ENCODE measurements around the gene ARHGAP24.

The ARHGAP24 gene

DNA sequence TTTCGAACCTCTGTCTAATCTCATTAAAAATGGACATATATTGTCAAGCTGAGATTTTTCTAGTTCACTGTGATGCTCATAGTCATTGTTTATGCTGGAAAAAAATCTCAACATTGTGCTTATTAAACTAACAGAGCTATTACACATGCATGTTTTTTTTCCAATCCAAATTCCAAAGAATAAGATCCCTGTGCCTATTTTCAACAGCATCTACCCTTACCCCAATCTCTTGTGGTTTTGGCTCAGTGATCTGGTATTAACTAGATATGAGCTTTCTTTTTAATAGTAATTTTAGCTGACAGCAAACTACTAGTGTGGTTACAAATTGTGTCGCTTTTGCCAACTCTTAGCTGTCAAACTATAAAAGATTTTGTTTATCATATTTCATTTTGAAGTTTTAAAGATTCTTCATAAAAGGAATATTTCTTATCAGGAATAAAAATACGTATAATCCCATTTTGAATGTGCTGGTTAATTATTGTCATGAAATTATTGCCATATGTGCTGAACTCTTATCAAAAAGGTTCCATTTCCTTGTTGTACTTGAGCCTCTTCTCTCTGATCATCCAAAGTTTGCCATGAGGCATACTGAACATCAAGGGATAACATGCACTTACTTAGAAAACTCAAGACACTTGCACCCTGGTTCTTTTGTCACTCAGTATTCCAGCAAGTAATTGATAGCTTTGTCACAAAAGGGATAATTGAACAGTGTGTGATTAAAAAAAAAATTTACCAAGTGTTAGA lies 241.2 kb downstream of the ARHGAP24 start:
- TF ChIP-seq EP300 (IDR thresholded peaks at IDR 0.05; ENCODE audit: borderline replicate concordance) (no peak), FOXM1 (IDR thresholded peaks at IDR 0.05; ENCODE audit: borderline replicate concordance, low read depth) (no peak), EGR1 (IDR thresholded peaks at IDR 0.05) (no peak)

DNA sequence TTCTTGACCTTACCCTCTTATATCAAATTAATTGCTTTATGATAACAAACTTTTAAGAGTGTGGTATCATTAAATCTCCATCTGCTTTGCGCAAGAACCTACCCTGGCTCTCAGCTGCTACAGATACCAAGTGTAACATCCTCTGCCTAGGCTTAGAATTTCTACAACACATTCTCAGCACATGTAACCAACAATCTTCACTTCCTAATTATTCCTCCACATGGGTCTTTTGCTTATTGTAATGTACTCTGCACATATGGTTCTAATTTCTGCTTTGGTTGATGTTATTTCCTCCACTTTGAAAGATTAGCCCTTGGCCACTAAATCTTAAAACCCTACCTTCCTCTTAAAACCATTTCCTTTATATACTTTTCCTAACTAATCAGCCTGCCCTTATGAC lies 242.4 kb downstream of the ARHGAP24 start:
- TF ChIP-seq RAD21 (IDR thresholded peaks at IDR 0.05; ENCODE audit: low read depth) = no peak
- TF ChIP-seq, protein P1, sequence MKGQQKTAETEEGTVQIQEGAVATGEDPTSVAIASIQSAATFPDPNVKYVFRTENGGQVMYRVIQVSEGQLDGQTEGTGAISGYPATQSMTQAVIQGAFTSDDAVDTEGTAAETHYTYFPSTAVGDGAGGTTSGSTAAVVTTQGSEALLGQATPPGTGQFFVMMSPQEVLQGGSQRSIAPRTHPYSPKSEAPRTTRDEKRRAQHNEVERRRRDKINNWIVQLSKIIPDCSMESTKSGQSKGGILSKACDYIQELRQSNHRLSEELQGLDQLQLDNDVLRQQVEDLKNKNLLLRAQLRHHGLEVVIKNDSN (IDR thresholded peaks at IDR 0.05) = no peak
- TF ChIP-seq TEAD4 (IDR thresholded peaks at IDR 0.05) = no peak

DNA sequence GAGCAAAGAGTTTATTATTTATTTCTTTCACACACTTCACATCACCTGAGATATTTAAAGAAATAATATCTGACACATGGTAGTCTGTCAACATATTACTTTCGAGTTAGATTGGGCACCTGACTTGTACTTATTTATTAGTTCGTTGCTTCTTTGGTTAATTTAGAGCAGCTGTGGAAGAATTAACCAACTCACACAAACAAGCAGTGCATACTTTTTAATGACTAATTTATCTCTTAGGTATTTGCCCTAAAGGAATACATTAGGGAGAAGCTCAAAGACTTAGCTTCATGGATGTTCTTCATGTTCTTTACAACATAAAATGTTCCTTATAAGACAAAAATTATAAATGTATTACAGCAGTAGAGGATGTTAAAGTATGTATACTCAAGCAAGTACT lies 242.9 kb downstream of the ARHGAP24 start:
- TF ChIP-seq, protein P2, sequence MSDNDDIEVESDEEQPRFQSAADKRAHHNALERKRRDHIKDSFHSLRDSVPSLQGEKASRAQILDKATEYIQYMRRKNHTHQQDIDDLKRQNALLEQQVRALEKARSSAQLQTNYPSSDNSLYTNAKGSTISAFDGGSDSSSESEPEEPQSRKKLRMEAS (IDR thresholded peaks at IDR 0.05) = no peak
- TF ChIP-seq, protein P3, sequence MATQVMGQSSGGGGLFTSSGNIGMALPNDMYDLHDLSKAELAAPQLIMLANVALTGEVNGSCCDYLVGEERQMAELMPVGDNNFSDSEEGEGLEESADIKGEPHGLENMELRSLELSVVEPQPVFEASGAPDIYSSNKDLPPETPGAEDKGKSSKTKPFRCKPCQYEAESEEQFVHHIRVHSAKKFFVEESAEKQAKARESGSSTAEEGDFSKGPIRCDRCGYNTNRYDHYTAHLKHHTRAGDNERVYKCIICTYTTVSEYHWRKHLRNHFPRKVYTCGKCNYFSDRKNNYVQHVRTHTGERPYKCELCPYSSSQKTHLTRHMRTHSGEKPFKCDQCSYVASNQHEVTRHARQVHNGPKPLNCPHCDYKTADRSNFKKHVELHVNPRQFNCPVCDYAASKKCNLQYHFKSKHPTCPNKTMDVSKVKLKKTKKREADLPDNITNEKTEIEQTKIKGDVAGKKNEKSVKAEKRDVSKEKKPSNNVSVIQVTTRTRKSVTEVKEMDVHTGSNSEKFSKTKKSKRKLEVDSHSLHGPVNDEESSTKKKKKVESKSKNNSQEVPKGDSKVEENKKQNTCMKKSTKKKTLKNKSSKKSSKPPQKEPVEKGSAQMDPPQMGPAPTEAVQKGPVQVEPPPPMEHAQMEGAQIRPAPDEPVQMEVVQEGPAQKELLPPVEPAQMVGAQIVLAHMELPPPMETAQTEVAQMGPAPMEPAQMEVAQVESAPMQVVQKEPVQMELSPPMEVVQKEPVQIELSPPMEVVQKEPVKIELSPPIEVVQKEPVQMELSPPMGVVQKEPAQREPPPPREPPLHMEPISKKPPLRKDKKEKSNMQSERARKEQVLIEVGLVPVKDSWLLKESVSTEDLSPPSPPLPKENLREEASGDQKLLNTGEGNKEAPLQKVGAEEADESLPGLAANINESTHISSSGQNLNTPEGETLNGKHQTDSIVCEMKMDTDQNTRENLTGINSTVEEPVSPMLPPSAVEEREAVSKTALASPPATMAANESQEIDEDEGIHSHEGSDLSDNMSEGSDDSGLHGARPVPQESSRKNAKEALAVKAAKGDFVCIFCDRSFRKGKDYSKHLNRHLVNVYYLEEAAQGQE (IDR thresholded peaks at IDR 0.05; ENCODE audit: low read depth) = no peak
- TF ChIP-seq CREB1 (IDR thresholded peaks at IDR 0.05; ENCODE audit: low read depth) (no peak), CEBPB (IDR thresholded peaks at IDR 0.05) (no peak), YY1 (IDR thresholded peaks at IDR 0.05; ENCODE audit: low read depth) (no peak), TAF1 (IDR thresholded peaks at IDR 0.05; ENCODE audit: low read depth) (no peak), TCF12 (IDR thresholded peaks at IDR 0.05; ENCODE audit: low read depth) (no peak), EP300 (IDR thresholded peaks at IDR 0.05; ENCODE audit: borderline replicate concordance) (no peak), FOXM1 (IDR thresholded peaks at IDR 0.05; ENCODE audit: borderline replicate concordance, low read depth) (no peak), ZBTB7A (IDR thresholded peaks at IDR 0.05; ENCODE audit: low read depth) (no peak), TEAD4 (IDR thresholded peaks at IDR 0.05) (no peak), RAD21 (IDR thresholded peaks at IDR 0.05; ENCODE audit: low read depth) (no peak)

DNA sequence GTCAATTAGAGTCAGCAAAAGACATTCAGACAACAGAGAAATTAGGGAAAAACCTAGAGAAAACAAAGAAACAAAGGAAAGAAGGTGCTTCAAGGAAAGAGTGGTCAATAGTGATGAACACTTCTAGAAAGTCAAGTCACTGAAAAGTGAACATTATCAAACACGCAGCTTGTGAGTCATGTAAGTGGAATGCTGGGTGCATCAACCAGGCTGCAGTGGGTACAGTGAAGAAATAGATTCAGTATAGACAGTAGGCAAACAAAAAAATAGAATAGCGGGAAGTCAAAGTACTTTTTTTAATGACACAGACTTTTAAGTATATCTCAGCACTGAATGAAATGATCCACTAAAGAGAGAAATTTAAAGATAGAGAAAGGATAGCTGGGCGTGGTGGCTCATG lies 245.8 kb downstream of the ARHGAP24 start:
- TF ChIP-seq, protein P1 (IDR thresholded peaks at IDR 0.05) = no peak
- no peak for TF ChIP-seq FOXM1 (IDR thresholded peaks at IDR 0.05; ENCODE audit: borderline replicate concordance, low read depth)
- no peak for TF ChIP-seq CEBPB (IDR thresholded peaks at IDR 0.05)
- TF ChIP-seq NFIC (IDR thresholded peaks at IDR 0.05) = no peak
- TF ChIP-seq EP300 (IDR thresholded peaks at IDR 0.05; ENCODE audit: borderline replicate concordance) = no peak
- no peak for TF ChIP-seq ZBTB7A (IDR thresholded peaks at IDR 0.05; ENCODE audit: low read depth)
- no peak for TF ChIP-seq YY1 (IDR thresholded peaks at IDR 0.05; ENCODE audit: low read depth)
- no peak for TF ChIP-seq RAD21 (IDR thresholded peaks at IDR 0.05; ENCODE audit: low read depth)
- no peak for TF ChIP-seq CREB1 (IDR thresholded peaks at IDR 0.05; ENCODE audit: low read depth)
- no peak for TF ChIP-seq TCF12 (IDR thresholded peaks at IDR 0.05; ENCODE audit: low read depth)
- TF ChIP-seq, protein P2 (IDR thresholded peaks at IDR 0.05) = no peak
- no peak for TF ChIP-seq TAF1 (IDR thresholded peaks at IDR 0.05; ENCODE audit: low read depth)
- no peak for TF ChIP-seq TEAD4 (IDR thresholded peaks at IDR 0.05)
- TF ChIP-seq EGR1 (IDR thresholded peaks at IDR 0.05) = no peak
- TF ChIP-seq, protein P3 (IDR thresholded peaks at IDR 0.05; ENCODE audit: low read depth) = no peak

DNA sequence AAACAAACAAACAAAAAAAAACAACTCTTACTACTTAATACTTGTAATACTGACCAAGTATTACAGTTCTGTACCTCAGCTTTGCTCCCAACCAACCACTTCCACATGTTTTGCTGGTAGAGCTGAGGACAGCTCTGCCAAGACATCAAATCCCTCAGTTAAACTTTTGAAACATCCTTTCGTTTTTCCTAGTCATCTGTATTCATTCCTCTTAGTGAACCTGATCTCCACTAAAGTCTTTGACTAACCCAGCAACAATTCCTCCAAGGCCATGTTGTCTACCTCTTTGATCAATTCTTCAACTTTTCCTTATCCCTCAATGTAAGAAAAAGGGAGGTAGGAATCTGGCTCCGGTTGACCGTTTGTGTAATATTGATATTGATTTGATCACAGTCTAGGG lies 247.5 kb downstream of the ARHGAP24 start:
- TF ChIP-seq, protein P3 (IDR thresholded peaks at IDR 0.05; ENCODE audit: low read depth) = no peak
- no peak for TF ChIP-seq CREB1 (IDR thresholded peaks at IDR 0.05; ENCODE audit: low read depth)
- TF ChIP-seq, protein P2 (IDR thresholded peaks at IDR 0.05) = no peak
- no peak for TF ChIP-seq YY1 (IDR thresholded peaks at IDR 0.05; ENCODE audit: low read depth)
- TF ChIP-seq RAD21 (IDR thresholded peaks at IDR 0.05; ENCODE audit: low read depth) = no peak
- TF ChIP-seq, protein P1 (IDR thresholded peaks at IDR 0.05) = no peak
- no peak for TF ChIP-seq NFIC (IDR thresholded peaks at IDR 0.05)
- no peak for TF ChIP-seq TEAD4 (IDR thresholded peaks at IDR 0.05)
- no peak for TF ChIP-seq EP300 (IDR thresholded peaks at IDR 0.05; ENCODE audit: borderline replicate concordance)
- TF ChIP-seq EGR1 (IDR thresholded peaks at IDR 0.05) = no peak
- TF ChIP-seq CEBPB (IDR thresholded peaks at IDR 0.05) = no peak
- no peak for TF ChIP-seq FOXM1 (IDR thresholded peaks at IDR 0.05; ENCODE audit: borderline replicate concordance, low read depth)
- TF ChIP-seq ZBTB7A (IDR thresholded peaks at IDR 0.05; ENCODE audit: low read depth) = no peak
- TF ChIP-seq TAF1 (IDR thresholded peaks at IDR 0.05; ENCODE audit: low read depth) = no peak
- TF ChIP-seq TCF12 (IDR thresholded peaks at IDR 0.05; ENCODE audit: low read depth) = no peak
